Testis (tissue), 3 donors: ENCODE measurements around the gene FIGN. TPM values are rescaled to one million over a fixed set of nuclear protein-coding genes. Genes with fewer than 3 reads are reported as not detected.

Experiments used
- DNase-seq: peaks from one replicate; pipeline ENCODE4 v3.0.0-alpha.2; 2019
- H3K27ac ChIP-seq, 2 donors: fragments of 200-600 bp; sonication (generic); one replicate each; pipeline ENCODE4 v1.5.1; 2019
- H3K27me3 ChIP-seq: fragments of 200-600 bp; sonication (generic); one replicate; pipeline ENCODE4 v1.5.1; 2019
- H3K36me3 ChIP-seq: fragments of 200-600 bp; sonication (generic); one replicate; pipeline ENCODE4 v1.5.1; 2017; ENCODE audit warnings: low read depth; ENCODE audit errors: missing control alignments
- H3K4me1 ChIP-seq: fragments of 200-600 bp; sonication (generic); one replicate; pipeline ENCODE4 v1.5.1; 2019
- H3K4me3 ChIP-seq, 2 donors: fragments of 200-600 bp; sonication (generic); one replicate each; pipeline ENCODE4 v1.5.1; 2017 to 2019
- H3K9me3 ChIP-seq: fragments of 200-600 bp; sonication (generic); one replicate; pipeline ENCODE4 v1.5.1; 2017
- POLR2A ChIP-seq: fragments of 450-650 bp; IDR thresholded peaks from one replicate; pipeline ENCODE4 v1.6.1; 2017; ENCODE audit warnings: antibody characterized with exemption, mild to moderate bottlenecking, moderate library complexity
- WGBS, 2 donors: methylation state at CpG; one replicate each; pipeline ENCODE4 v1.1.5; 2018; 5-methylcytosine and 5-hydroxymethylcytosine counted together
- intact Hi-C: fragments of 100-400 bp; cut with DNase I; formaldehyde crosslinking; loops from one replicate; pipeline ENCODE4 v1.15.1; 2023; ENCODE audit warnings: low total_unique reads
- polyA plus RNA-seq: library from polyadenylated mRNA; stranded (reverse); fragments of 350-450 nt; fragmentation: Illumina TruSeq; extraction: RNeasy Lipid Tissue Mini Kit (QIAGEN cat#74804); gene quantifications from one replicate; pipeline ENCODE4 v1.2.3, GENCODE V29; 2014; ENCODE audit warnings: low read depth, low replicate concordance; ENCODE audit not compliant: insufficient read depth
- total RNA-seq, 2 donors: library from RNA; depleted of rRNA; stranded (reverse); fragments of >200 nt; gene quantifications; one replicate each; pipeline ENCODE4 v1.2.3, GENCODE V29; 2016
- TF ChIP-seq, protein P1 (sequence below), 3 experiments: fragments of 450-650 bp in 2 of 3; fragments of 200-600 bp in 1 of 3; sonication (generic) in 1 of 3; IDR thresholded peaks; one replicate each; pipeline ENCODE4 v1.5.1; 2016 to 2019; ENCODE audit warnings: antibody characterized with exemption in 3 of 3, mild to moderate bottlenecking in 2 of 3, moderate library complexity in 1 of 3

FIGN gene
- total and polyA plus RNA-seq, 3 donors from 2014 or later: 3.5 to 3.9 (median 3.6) TPM

DNA sequence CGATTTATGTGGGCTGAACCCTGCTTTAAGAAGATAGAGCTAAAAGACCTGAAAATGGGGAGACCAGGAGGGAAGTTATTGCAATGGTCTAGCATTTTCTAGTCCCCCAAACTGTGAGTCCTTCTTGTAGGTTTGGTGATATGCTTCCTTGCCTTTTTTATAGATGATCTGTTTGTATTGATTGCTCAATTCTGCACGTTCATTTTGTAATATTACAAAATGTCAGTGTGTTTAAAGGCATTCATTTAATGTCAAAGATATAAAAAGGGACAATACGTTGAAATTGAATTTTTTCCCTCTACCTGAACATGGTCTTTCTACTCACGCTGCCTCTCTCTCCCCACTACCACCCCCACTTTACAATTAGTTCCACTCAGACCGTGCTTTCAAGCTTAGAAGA lies 5.6 kb upstream of the FIGN start:
- WGBS, 2 donors: 86% methylated on average over 5 of the region's 5 CpGs
- intact Hi-C loops: no loop called here

DNA sequence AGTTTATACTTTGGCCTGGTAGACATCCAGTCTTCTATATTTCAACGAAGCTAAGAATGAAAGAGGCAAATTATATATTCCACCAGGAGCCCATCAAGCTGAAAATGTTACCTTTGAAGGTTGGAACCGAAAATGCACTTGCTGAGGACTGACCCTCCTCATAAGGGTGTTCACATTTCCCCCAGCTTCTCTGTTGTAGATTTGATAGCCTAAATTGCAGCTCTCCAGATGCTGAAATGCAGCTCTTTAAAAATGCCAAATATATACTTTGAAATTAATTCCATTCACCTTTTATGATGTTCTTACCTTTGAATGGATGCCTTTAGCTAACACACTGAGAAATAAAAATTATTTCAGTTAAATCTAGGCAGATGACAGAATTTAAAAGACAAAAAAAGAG lies 1.8 kb upstream of the FIGN start:
- WGBS, 2 donors: 43 to 46% methylated on average over 2 of the region's 2 CpGs
- no peaks in the 10 kb centered on the region for H3K9me3 ChIP-seq
- no peaks in the 10 kb centered on the region for H3K27me3 ChIP-seq
- no peak overlapping the region for H3K27ac ChIP-seq
- H3K36me3 ChIP-seq: no peaks in the 10 kb centered on the region
- no peaks in the 10 kb centered on the region for H3K4me1 ChIP-seq
- intact Hi-C loops: no loop called here
- DNase-seq: no peak
- H3K4me3 ChIP-seq: no peak overlapping the region
- TF ChIP-seq, protein P1, sequence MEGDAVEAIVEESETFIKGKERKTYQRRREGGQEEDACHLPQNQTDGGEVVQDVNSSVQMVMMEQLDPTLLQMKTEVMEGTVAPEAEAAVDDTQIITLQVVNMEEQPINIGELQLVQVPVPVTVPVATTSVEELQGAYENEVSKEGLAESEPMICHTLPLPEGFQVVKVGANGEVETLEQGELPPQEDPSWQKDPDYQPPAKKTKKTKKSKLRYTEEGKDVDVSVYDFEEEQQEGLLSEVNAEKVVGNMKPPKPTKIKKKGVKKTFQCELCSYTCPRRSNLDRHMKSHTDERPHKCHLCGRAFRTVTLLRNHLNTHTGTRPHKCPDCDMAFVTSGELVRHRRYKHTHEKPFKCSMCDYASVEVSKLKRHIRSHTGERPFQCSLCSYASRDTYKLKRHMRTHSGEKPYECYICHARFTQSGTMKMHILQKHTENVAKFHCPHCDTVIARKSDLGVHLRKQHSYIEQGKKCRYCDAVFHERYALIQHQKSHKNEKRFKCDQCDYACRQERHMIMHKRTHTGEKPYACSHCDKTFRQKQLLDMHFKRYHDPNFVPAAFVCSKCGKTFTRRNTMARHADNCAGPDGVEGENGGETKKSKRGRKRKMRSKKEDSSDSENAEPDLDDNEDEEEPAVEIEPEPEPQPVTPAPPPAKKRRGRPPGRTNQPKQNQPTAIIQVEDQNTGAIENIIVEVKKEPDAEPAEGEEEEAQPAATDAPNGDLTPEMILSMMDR (IDR thresholded peaks at IDR 0.05): no peak
- no peak for TF ChIP-seq POLR2A

More for the DNA sequence above, 5.6 kb upstream of the FIGN start:
- TF ChIP-seq POLR2A: no peak
- TF ChIP-seq, protein P1 (IDR thresholded peaks at IDR 0.05): no peak
- no peak overlapping the region for H3K4me3 ChIP-seq
- no peaks in the 10 kb centered on the region for H3K9me3 ChIP-seq
- DNase-seq: no peak
- H3K27me3 ChIP-seq: no peaks in the 10 kb centered on the region
- H3K27ac ChIP-seq: no peak overlapping the region
- no peaks in the 10 kb centered on the region for H3K36me3 ChIP-seq
- no peaks in the 10 kb centered on the region for H3K4me1 ChIP-seq

DNA sequence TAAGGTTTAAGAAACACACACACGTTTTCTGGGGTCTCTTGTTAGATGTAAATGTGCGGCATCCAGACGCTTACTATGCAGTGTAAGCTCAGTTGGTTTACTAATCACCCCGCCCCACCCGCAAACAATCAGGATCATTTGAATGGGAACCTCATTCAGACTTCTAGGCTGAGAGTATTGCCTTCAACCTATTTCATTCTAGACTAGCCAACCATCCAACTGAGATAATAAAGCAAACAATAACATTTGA lies 1.3 kb upstream of the FIGN start:
- 18 to 25% methylated on average over 5 of the region's 5 CpGs for WGBS, 2 donors
- DNase-seq: peak; percentile 18
- TF ChIP-seq, protein P1 (IDR thresholded peaks at IDR 0.05): no peak
- TF ChIP-seq POLR2A: no peak
- no peaks in the 10 kb centered on the region for H3K36me3 ChIP-seq
- no peaks in the 10 kb centered on the region for H3K9me3 ChIP-seq
- intact Hi-C loops: no loop called here
- no peaks in the 10 kb centered on the region for H3K4me1 ChIP-seq
- peak overlapping the region; percentile 72 to 73 for H3K4me3 ChIP-seq
- H3K27ac ChIP-seq: peak overlapping the region; percentile 80 to 93
- no peaks in the 10 kb centered on the region for H3K27me3 ChIP-seq

DNA sequence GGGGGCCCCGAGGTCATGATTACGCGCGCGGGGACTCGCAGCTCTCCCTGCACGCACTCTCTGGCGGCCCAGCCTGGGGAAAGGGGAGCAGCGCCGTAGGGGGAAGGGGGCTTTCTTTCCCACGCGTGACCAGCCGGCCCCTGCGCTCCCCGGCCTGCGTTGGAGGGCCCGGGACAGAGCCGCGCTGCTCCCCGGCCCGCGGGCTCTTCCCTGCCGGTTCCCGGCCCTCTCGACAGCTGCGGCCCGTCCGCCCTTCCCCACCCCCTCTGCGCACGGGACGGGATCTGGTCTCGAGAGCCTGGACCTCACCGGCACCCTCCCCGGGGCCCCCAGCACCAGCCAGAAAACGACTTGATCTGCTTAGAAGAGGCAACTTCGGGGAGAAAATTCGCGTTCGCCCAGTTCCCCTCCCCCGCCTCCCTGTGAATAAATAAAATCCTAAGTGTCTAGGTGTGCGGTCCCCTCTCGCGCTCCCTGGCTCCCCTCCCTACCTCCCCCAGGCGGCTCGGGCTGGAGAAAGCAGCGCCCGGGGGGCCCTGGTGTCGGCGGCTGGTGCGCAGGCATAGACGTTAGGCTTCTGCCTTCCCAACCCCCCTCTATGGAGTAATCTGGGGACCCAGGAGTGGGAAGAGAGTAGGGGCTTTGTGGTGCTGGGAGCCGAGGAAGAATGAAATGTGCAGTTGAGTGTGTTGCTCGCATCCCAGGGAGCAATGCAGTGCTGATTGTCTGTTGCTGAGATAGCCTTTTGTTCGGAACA lies 803 bp upstream of the FIGN start:
- Histone ChIP-seq H3K4me1 (no peaks in the 10 kb centered on the region), H3K9me3 (no peaks in the 10 kb centered on the region), H3K27ac (peak overlapping the region; percentile 80 to 93), H3K4me3 (peak overlapping the region; percentile 72 to 73), H3K36me3 (no peaks in the 10 kb centered on the region), H3K27me3 (no peaks in the 10 kb centered on the region)
- 1 to 4% methylated on average over 15 to 54 of the region's 54 CpGs for WGBS, 2 donors
- DNase-seq: peak; percentile 33
- intact Hi-C loops: no loop called here
- no peak for TF ChIP-seq POLR2A
- TF ChIP-seq, protein P1 (IDR thresholded peaks at IDR 0.05): no peak
